ENCODE data around the gene MAP4K5. TPM values are rescaled to one million over a fixed set of nuclear protein-coding genes. Genes with fewer than 3 reads are reported as not detected.

Gene MAP4K5
- total and polyA plus RNA-seq, 12 donors = 9.2 to 205 (median 33.4) TPM

GRCh38 chr14:50476134-50476533 lies 56.2 kb downstream of the MAP4K5 start:
- no peak overlapping the region for H3K27ac ChIP-seq
- DNase-seq = no peak
- H3K4me1 ChIP-seq (replicated peaks in 1 of 2) = no peaks in the 10 kb centered on the region
- 97 to 100% (median 100%) methylated on average over 1 of the region's 1 CpG for WGBS, 4 donors
- TF ChIP-seq POLR2A (IDR thresholded peaks at IDR 0.05) (no peak), CTCF (IDR thresholded peaks at IDR 0.05) (no peak)
- peaks cover 0 to 16% of the 10 kb centered on the region in 2 donors for H3K36me3 ChIP-seq (replicated peaks in 1 of 2)
- H3K4me3 ChIP-seq = no peak overlapping the region
- H3K27me3 ChIP-seq = no peaks in the 10 kb centered on the region
- intact Hi-C loops (cut with DNase I) = no loop called here
- H3K9me3 ChIP-seq (replicated peaks in 1 of 3) = peaks cover 0 to 20% (median 9%) of the 10 kb centered on the region in 3 donors

- DNase-seq = no peak
- Histone ChIP-seq H3K27ac (no peak overlapping the region), H3K9me3 (replicated peaks in 1 of 3) (peaks cover 0 to 24% (median 9%) of the 10 kb centered on the region in 3 donors), H3K4me3 (no peak overlapping the region), H3K4me1 (replicated peaks in 1 of 2) (no peaks in the 10 kb centered on the region), H3K27me3 (no peaks in the 10 kb centered on the region), H3K36me3 (replicated peaks in 1 of 2) (peaks cover 0 to 16% of the 10 kb centered on the region in 2 donors)
- WGBS, 4 donors = 42 to 62% (median 62%) methylated on average over 1 of the region's 1 CpG
- TF ChIP-seq POLR2A (IDR thresholded peaks at IDR 0.05) = no peak
- TF ChIP-seq CTCF (IDR thresholded peaks at IDR 0.05) = no peak
- intact Hi-C loops (cut with DNase I) = no loop called here
These were observed 56.9 kb downstream of the MAP4K5 start for GRCh38 chr14:50475460-50475859.

GRCh38 chr14:50471838-50472465 lies 60.4 kb downstream of the MAP4K5 start:
- no peak for TF ChIP-seq POLR2A (IDR thresholded peaks at IDR 0.05)
- TF ChIP-seq CTCF (IDR thresholded peaks at IDR 0.05) = no peak
- WGBS, 4 donors = 78 to 81% (median 80%) methylated on average over 6 of the region's 6 CpGs
- intact Hi-C loops (cut with DNase I) = no loop called here
- Histone ChIP-seq H3K27me3 (no peaks in the 10 kb centered on the region), H3K4me3 (no peak overlapping the region), H3K36me3 (replicated peaks in 1 of 2) (peaks cover 0 to 16% of the 10 kb centered on the region in 2 donors), H3K4me1 (replicated peaks in 1 of 2) (no peaks in the 10 kb centered on the region), H3K9me3 (replicated peaks in 1 of 3) (peaks cover 0 to 24% (median 14%) of the 10 kb centered on the region in 3 donors), H3K27ac (no peak overlapping the region)
- no peak for DNase-seq

GRCh38 chr14:50469982-50470381 lies 62.4 kb downstream of the MAP4K5 start:
- Histone ChIP-seq H3K9me3 (replicated peaks in 1 of 3) (peaks cover 0 to 24% (median 14%) of the 10 kb centered on the region in 3 donors), H3K27me3 (no peaks in the 10 kb centered on the region), H3K4me3 (no peak overlapping the region), H3K36me3 (replicated peaks in 1 of 2) (peaks cover 0 to 28% of the 10 kb centered on the region in 2 donors), H3K27ac (no peak overlapping the region), H3K4me1 (replicated peaks in 1 of 2) (no peaks in the 10 kb centered on the region)
- 72 to 85% (median 78%) methylated on average over 1 of the region's 1 CpG for WGBS, 4 donors
- no peak for DNase-seq
- TF ChIP-seq CTCF (IDR thresholded peaks at IDR 0.05) = no peak
- TF ChIP-seq POLR2A (IDR thresholded peaks at IDR 0.05) = no peak
- intact Hi-C loops (cut with DNase I) = no loop called here

Measured in adrenal gland (tissue), 12 donors.